Tibial artery (tissue), 4 donors: ENCODE measurements around the gene ACTL7A.

ENCODE experiments used
- DNase-seq, 2 donors: peaks; one replicate each; pipeline ENCODE4 v3.0.0-alpha.2; 2019
- H3K27ac ChIP-seq, 2 donors: fragments of 200-600 bp; sonication (generic) in 1 of 2; 1 replicate in 1 of 2; 2 replicates in 1 of 2; pipeline ENCODE4 v1.5.1; 2018 to 2019; ENCODE audit warnings: mild to moderate bottlenecking in 1 of 2
- H3K27me3 ChIP-seq, 2 donors: fragments of 200-600 bp; sonication (generic) in 1 of 2; one replicate each; pipeline versions ENCODE4 v1.5.1 to v1.6.0; 2016 to 2019
- H3K36me3 ChIP-seq, 3 donors: fragments of 200-600 bp; sonication (generic) in 2 of 3; one replicate each; pipeline ENCODE4 v1.5.1; 2016 to 2019; ENCODE audit warnings: mild to moderate bottlenecking in 2 of 3
- H3K4me1 ChIP-seq, 4 donors: fragments of 200-600 bp; sonication (generic) in 2 of 4; 1 replicate in 3 of 4; 2 replicates in 1 of 4; pipeline ENCODE4 v1.5.1; 2016 to 2019
- H3K4me3 ChIP-seq, 2 donors: fragments of 200-600 bp; sonication (generic) in 1 of 2; 1 replicate in 1 of 2; 2 replicates in 1 of 2; pipeline ENCODE4 v1.5.1; 2018 to 2019; ENCODE audit warnings: mild to moderate bottlenecking in 2 of 2
- H3K9me3 ChIP-seq, 3 donors: fragments of 200-600 bp; sonication (generic) in 1 of 3; one replicate each; pipeline ENCODE4 v1.5.1; 2016 to 2019
- intact Hi-C: fragments of 100-400 bp; cut with DNase I; formaldehyde crosslinking; loops from one replicate; pipeline ENCODE4 v1.15.0; 2023; ENCODE audit warnings: low total_unique reads
- TF ChIP-seq, protein P1 (sequence below), 2 experiments: fragments of 200-600 bp in 1 of 2; fragments of 450-650 bp in 1 of 2; IDR thresholded peaks; one replicate each; pipeline ENCODE4 v1.5.1; 2017 to 2019; ENCODE audit warnings: antibody characterized with exemption in 2 of 2, mild to moderate bottlenecking in 1 of 2, moderate library complexity in 1 of 2

The ACTL7A gene

GRCh38 chr9:108911820-108912219, 49.8 kb downstream of the ACTL7A start:
- Histone ChIP-seq H3K36me3 (peaks cover 79 to 96% (median 84%) of the 10 kb centered on the region in 3 donors), H3K9me3 (no peaks in the 10 kb centered on the region), H3K4me1 (no peaks in the 10 kb centered on the region), H3K27me3 (no peaks in the 10 kb centered on the region), H3K4me3 (no peak overlapping the region), H3K27ac (no peak overlapping the region)
- DNase-seq: no peak
- intact Hi-C loops: no loop called here
- TF ChIP-seq, protein P1, sequence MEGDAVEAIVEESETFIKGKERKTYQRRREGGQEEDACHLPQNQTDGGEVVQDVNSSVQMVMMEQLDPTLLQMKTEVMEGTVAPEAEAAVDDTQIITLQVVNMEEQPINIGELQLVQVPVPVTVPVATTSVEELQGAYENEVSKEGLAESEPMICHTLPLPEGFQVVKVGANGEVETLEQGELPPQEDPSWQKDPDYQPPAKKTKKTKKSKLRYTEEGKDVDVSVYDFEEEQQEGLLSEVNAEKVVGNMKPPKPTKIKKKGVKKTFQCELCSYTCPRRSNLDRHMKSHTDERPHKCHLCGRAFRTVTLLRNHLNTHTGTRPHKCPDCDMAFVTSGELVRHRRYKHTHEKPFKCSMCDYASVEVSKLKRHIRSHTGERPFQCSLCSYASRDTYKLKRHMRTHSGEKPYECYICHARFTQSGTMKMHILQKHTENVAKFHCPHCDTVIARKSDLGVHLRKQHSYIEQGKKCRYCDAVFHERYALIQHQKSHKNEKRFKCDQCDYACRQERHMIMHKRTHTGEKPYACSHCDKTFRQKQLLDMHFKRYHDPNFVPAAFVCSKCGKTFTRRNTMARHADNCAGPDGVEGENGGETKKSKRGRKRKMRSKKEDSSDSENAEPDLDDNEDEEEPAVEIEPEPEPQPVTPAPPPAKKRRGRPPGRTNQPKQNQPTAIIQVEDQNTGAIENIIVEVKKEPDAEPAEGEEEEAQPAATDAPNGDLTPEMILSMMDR (IDR thresholded peaks at IDR 0.05): no peak
